NB4 (cell line): ENCODE results near the gene TSPAN12.

Experiments
- DNase-seq: peaks from one replicate; pipeline ENCODE4 v3.0.0; 2010; ENCODE audit warnings: low read depth
- H3K4me3 ChIP-seq: one replicate; pipeline ENCODE4 v1.5.1; 2011; ENCODE audit warnings: mild to moderate bottlenecking, low read depth, low read length, moderate library complexity
- CTCF ChIP-seq: IDR thresholded peaks from one replicate; pipeline ENCODE4 v1.5.1; 2012; ENCODE audit warnings: low read depth, low read length
- MAX ChIP-seq: IDR thresholded peaks from 2 replicates; pipeline ENCODE4 v1.6.1; 2011; ENCODE audit warnings: low read depth, low read length
- MYC ChIP-seq: IDR thresholded peaks from 2 replicates; pipeline ENCODE4 v1.6.1; 2011; ENCODE audit warnings: low read depth, low read length
- POLR2A ChIP-seq: IDR thresholded peaks from 2 replicates; pipeline ENCODE4 v1.6.1; 2011; ENCODE audit warnings: mild to moderate bottlenecking; ENCODE audit not compliant: insufficient read length; ENCODE audit errors: extremely low read depth

The TSPAN12 gene

GRCh38 chr7:120837599-120837998, 20.3 kb downstream of the TSPAN12 start:
- TF ChIP-seq CTCF = no peak
- TF ChIP-seq POLR2A = no peak
- TF ChIP-seq MYC = no peak
- TF ChIP-seq MAX = no peak
- no peak overlapping the region for H3K4me3 ChIP-seq
- no peak for DNase-seq

- H3K4me3 ChIP-seq = no peak overlapping the region
- TF ChIP-seq CTCF = no peak
- no peak for TF ChIP-seq POLR2A
- no peak for TF ChIP-seq MAX
- TF ChIP-seq MYC = no peak
- DNase-seq = no peak
Observed at GRCh38 chr7:120836556-120837115, 21.3 kb downstream of the TSPAN12 start.

GRCh38 chr7:120834726-120835125, 23.2 kb downstream of the TSPAN12 start:
- TF ChIP-seq MAX (no peak), POLR2A (no peak), MYC (no peak), CTCF (no peak)
- no peak for DNase-seq
- no peak overlapping the region for H3K4me3 ChIP-seq

- DNase-seq = peak; percentile 18
- TF ChIP-seq CTCF (no peak), POLR2A (no peak), MYC (no peak), MAX (no peak)
- no peak overlapping the region for H3K4me3 ChIP-seq
Observed at GRCh38 chr7:120833546-120833945, 24.4 kb downstream of the TSPAN12 start.

GRCh38 chr7:120832803-120833202, 25.1 kb downstream of the TSPAN12 start:
- TF ChIP-seq CTCF (no peak), MYC (no peak), MAX (no peak), POLR2A (no peak)
- no peak for DNase-seq
- H3K4me3 ChIP-seq = no peak overlapping the region

- TF ChIP-seq POLR2A (no peak), MAX (no peak), MYC (no peak), CTCF (no peak)
- DNase-seq = no peak
- no peak overlapping the region for H3K4me3 ChIP-seq
Observed at GRCh38 chr7:120831260-120831659, 26.7 kb downstream of the TSPAN12 start.
